GM23248 (cell line): ENCODE measurements around the gene RRP36.

Source experiments
- EZH2 ChIP-seq: fragments of 200-600 bp; sonication (generic); IDR thresholded peaks from 2 replicates; pipeline ENCODE4 v1.6.1; 2018; ENCODE audit warnings: antibody characterized with exemption, mild to moderate bottlenecking; ENCODE audit not compliant: insufficient read depth, poor library complexity, severe bottlenecking
- EZH2phosphoT487 ChIP-seq: fragments of 200-600 bp; sonication (generic); IDR thresholded peaks from 2 replicates; pipeline ENCODE4 v1.6.1; 2018; ENCODE audit warnings: antibody characterized with exemption, moderate library complexity, mild to moderate bottlenecking, low read depth; ENCODE audit not compliant: insufficient read depth

- TF ChIP-seq EZH2phosphoT487 (no peak), EZH2 (no peak)
Observed at GRCh38 chr6:43032326-43032725, 10.9 kb downstream of the RRP36 start.
